ENCODE data around the gene TMPRSS9. TPM values are rescaled to one million over a fixed set of nuclear protein-coding genes. Genes with fewer than 3 reads are reported as not detected.

TMPRSS9 gene
- total RNA-seq, 1 experiment from 2014 or later, result 0.31 TPM

- no peak for DNase-seq (ENCODE audit: low spot score)
Measured at GRCh38 chr19:2434721-2435265, 74.7 kb downstream of the TMPRSS9 start.

- DNase-seq (ENCODE audit: low spot score), result no peak
Measured at GRCh38 chr19:2436384-2436783, 76.3 kb downstream of the TMPRSS9 start.

GRCh38 chr19:2436926-2437325 is 76.9 kb downstream of the TMPRSS9 start:
- DNase-seq (ENCODE audit: low spot score), result no peak

GRCh38 chr19:2438178-2438577 is 78.1 kb downstream of the TMPRSS9 start:
- no peak for DNase-seq (ENCODE audit: low spot score)

GRCh38 chr19:2440515-2440914 is 80.5 kb downstream of the TMPRSS9 start:
- DNase-seq (ENCODE audit: low spot score), result no peak

GRCh38 chr19:2441096-2441752 is 81.2 kb downstream of the TMPRSS9 start:
- DNase-seq (ENCODE audit: low spot score), result no peak

- no peak for DNase-seq (ENCODE audit: low spot score)
Measured at GRCh38 chr19:2443116-2443784, 83.2 kb downstream of the TMPRSS9 start.

GRCh38 chr19:2443785-2444182 is 83.7 kb downstream of the TMPRSS9 start:
- no peak for DNase-seq (ENCODE audit: low spot score)

GRCh38 chr19:2444251-2445002 is 84.4 kb downstream of the TMPRSS9 start:
- no peak for DNase-seq (ENCODE audit: low spot score)

- no peak for DNase-seq (ENCODE audit: low spot score)
Measured at GRCh38 chr19:2446381-2446780, 86.3 kb downstream of the TMPRSS9 start.

- no peak for DNase-seq (ENCODE audit: low spot score)
Measured at GRCh38 chr19:2449019-2449418, 89.0 kb downstream of the TMPRSS9 start.

GRCh38 chr19:2451138-2451537 is 91.1 kb downstream of the TMPRSS9 start:
- no peak for DNase-seq (ENCODE audit: low spot score)

GRCh38 chr19:2451741-2452140 is 91.7 kb downstream of the TMPRSS9 start:
- no peak for DNase-seq (ENCODE audit: low spot score)

GRCh38 chr19:2453431-2454025 is 93.5 kb downstream of the TMPRSS9 start:
- DNase-seq (ENCODE audit: low spot score), result no peak

GRCh38 chr19:2454199-2454961 is 94.3 kb downstream of the TMPRSS9 start:
- DNase-seq (ENCODE audit: low spot score), result no peak

- no peak for DNase-seq (ENCODE audit: low spot score)
Measured at GRCh38 chr19:2454962-2455850, 95.1 kb downstream of the TMPRSS9 start.

- peak; percentile 18 for DNase-seq (ENCODE audit: low spot score)
Measured at GRCh38 chr19:2455851-2456570, 95.9 kb downstream of the TMPRSS9 start.

GRCh38 chr19:2457394-2458037 is 97.5 kb downstream of the TMPRSS9 start:
- DNase-seq (ENCODE audit: low spot score), result no peak

GRCh38 chr19:2458054-2458453 is 98.0 kb downstream of the TMPRSS9 start:
- no peak for DNase-seq (ENCODE audit: low spot score)
